SIG-M5 treated with dmso at 0.1 percent for 504 hours (cell line): ENCODE data around the gene GARIN5B.
A peak's percentile ranks its signal among the peaks of the same experiment; 100 is the strongest.

ENCODE experiments used
- DNase-seq: peaks from one replicate; lab custom pipeline; 2025; ENCODE audit not compliant: unreplicated experiment; lab: John Stamatoyannopoulos, UW

The GARIN5B gene

DNA sequence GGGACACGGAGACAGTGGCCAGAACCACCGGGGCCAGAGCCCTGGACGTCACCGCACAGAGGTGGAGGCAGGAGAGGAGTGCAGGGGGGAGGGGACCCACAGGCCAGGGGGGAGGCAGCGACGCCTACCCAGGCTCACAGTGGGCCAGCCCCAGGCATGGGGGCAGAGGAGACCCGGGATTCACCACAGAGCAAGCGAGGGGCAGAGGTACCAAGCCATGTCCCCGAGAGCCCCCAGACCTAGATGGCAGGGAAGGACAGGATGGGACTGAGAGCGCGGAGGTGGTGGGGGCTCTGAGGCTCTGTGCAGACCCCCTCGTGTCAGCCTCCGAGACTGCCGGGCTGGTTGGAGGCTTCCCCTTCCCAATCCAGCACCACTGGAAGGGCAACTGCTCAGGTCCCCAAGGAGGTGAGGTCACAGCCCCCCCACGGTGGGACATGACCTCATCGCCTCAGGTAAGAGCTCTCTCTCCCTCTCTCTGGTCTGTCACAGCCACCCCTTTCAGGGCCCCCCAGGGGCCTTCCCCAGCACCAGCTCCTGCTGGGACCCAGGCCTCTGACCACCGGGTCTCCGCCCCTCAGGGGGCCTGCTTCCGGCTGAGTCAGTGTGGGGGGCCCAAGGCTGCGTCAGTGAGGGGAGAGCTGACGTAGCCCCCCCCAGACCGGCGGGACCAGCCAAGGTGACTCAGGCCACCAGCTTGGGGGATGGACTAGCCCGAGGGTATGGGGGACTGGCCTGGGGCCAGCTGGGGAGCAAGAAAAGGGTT is 9.4 kb upstream of the GARIN5B start:
- DNase-seq, result no peak

DNA sequence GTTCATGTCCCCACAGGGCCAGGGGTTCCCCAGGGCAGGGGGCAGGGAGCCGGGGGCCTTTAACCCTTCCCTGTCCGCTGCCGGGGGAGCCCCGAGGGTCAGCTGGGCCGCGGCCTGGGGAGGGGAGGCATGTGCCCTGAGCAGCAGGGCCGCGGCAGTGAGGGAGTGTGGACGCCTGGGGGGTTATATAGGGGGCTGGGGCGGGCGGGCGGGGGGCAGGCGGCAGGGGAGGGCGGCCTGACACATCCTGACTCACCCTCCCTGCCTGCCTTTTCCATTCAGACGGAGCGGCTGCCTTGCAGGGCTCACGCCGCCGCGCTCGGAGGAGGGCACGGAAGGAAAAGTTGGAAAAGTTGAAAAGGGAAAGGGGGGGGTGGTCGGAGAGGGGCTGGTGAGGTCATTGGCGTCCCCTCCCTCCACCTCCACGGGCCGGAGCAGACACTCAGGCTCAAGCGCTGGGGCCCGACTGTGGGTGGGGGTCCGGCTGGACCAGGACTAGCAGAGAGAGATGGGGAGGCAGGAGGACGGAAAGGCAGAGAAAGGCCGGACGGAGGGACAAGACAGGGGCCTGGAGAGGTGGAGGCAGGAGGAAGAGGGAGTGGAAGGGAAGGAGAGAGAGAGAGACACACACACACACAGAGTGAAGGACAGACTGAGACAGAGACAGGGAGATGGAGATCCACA is 7.4 kb upstream of the GARIN5B start, which contains the start of gene IL11:
IL11 (minus strand) TSS at position 159 of the 684 bp plus-strand sequence; CDS start at position 6, 153 bp downstream.
- no peak for DNase-seq

DNA sequence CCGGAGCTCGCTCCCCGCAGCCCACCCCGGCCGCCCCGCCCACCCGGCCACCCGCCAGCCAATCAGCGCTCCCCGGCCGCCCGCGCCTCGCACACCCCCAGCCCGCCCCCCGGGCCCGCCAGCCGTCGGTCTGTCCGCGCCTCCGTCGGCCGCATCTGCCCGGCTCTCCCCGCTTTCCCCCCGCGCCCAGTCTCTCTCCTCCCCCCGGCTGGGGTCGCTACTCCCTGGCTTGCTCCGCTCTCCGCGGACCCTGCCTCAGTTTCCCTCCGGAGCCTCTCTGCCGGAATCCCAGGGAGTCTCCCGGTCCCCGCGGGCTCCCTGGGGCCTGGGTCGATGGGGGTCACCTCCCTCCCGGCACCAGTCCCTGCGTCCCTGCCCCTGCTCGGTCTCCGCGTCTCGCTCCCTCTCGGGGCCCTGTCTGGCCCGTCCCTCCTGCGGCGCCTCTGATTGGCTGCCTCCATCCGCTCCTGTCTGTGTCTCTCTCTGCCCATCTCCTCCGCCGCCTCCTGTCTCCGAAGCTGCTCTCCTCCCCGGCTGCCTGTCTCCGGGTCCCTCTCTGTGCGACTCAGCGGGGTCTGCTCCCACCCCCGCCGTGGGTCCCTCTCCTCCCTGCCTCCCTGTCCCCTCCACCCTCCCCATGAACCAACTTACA is 6.7 kb upstream of the GARIN5B start:
- no peak for DNase-seq

DNA sequence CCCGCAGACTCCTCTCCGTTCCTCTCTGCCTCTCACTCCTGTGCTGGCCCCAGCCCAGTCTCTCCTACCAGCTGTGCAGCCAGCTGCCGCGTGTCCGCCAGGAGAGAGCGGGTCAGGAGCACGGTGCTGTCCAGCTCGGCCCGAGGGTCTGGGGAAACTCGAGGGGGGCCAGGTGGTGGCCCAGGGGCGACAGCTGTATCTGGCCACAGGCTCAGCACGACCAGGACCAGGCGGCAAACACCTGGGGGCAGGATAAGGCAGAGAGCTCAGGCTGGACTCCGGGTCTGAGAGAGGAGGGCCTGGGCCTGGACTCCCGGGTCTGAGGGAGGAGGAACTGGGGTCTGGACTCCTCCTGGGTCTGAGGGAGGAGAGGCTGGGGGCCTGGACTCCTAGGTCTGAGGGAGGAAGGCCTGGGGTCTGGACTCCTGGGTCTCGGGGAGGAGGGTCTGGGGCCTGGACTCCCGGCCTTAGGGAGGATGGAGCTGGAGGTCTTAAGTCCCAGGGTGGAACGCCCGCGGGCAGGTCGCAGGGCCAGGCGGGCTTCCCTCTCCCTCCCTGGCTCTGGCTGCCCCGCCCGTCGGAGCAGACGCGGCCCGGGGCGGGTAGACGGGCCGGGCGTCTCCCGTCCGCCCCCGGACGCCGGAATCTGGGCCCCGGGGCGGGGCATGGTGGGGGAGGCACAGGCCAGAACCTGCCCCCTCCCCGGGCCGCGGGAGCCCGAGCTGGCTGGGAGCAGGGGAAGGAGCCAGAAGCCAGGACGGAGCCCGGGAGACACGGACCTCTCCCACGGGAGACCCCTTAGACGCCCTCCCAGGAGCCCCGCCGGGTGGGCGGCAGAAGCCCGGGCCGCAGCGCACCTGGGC is 5.9 kb upstream of the GARIN5B start:
- DNase-seq, result no peak

DNA sequence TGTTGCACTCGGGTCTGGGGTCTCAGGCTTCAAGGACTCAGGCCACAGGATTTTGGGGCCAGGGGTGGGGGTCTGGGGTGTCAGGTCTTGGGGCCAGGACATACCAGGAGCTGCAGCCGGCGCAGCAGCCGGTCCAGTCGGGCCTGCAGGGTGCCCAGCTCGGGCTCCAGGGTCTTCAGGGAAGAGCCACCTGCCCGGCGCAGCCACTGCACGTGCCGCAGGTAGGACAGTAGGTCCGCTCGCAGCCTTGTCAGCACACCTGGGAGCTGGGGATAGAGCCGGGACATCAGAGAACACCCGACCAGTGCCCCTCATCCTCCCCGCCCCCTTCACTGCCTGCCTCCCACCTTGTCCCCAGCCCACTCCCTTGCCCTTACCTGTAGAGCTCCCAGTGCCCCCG is 5.0 kb upstream of the GARIN5B start:
- no peak for DNase-seq

DNA sequence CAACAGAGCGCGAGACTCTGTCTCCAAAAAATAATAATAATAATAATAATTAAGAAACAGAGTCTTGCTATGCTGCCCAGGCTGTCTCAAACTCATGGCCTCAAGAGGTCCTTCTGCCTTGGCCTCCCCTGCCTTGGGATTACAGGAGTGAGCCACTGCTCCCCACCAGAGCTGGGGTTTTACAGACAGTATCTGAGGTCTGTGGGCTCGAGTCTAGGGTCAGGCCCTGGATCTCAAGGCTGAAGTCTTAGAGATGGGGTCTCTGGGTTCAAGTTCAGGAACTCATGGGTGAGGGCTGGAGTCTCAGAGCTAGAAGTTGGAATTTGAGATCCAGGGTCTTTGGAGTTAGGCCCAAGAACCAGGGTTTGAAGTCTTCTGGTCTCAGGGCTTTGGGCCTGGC is 3.7 kb upstream of the GARIN5B start:
- DNase-seq, result no peak

DNA sequence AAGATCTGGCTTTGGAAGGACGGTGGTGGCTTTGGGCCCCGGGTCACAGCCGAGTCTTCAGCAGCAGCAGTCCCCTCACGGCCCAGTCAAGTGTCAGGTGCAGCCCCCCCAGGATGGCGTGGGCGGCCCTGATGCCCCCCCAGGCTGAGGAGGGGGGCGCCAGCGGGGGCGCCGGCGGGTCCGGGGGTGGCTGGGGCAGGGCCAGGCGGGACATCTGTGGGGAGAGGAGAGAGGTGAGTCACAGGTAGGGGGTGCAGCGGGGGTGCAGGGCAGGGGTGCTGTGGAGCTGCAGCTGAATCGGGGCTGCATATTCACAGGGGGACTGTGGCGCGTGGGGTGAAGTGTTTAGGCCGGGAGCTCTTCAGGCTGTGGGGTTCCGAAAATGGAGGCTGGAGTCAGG is 2.9 kb upstream of the GARIN5B start:
- DNase-seq, result no peak

DNA sequence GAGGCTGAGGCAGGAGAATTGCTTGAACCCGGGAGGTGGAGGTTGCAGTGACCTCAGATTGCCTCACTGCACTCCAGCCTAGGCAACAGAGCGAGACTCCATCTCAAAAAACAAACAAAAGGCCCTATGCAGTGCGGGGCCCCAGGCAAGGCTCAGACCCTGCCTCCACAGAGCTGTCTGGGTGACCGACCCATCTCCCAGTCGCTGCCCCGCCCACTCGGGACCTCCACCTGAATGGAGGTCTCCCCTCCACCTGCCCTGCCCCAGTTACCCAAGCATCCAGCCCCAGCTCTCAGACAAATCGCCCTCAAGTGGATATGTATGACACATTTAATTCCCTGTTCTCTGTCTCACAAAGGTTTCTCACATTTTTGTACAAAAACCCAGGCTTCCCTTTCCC is 2.2 kb upstream of the GARIN5B start:
- no peak for DNase-seq

DNA sequence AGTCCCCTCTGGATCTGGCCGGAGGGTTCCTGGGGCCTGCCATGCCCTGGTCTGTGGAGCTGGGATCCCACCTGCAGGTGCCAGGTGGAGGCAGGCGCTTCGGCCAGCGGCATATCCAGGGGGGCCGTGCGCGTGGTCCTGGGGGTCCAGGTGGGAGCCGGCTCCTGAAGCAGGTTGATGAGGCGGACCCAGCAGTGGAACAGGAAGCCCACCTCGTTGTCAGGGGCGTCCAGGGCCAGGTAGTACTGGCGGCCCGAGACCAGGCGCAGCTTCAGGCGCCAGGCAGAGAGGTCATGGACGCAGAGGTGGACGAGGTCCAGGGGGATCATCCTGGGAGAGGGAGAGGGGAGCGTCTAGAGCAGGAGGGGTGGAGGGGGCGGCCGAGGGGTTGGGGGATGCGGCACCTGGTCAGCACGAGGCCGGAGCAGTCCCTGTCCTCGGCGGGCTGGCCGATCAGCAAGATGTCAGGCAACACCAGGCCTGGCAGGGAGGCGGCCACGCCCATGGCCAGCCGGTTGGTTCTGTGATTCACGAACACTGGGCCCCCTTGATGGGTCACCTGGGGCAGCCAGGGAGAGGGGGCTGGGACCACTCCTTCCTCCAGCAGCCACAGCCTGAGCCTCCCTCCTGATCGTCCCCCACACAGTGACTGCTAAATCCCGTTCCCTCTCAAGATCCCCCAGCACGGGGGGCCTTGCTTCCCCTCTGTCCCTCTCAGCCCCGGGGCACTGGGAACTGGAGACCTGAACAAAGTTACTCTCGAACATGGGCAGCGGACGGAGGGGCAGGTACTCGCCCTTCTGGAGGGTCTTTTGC is 678 bp downstream of the GARIN5B start:
- no peak for DNase-seq

DNA sequence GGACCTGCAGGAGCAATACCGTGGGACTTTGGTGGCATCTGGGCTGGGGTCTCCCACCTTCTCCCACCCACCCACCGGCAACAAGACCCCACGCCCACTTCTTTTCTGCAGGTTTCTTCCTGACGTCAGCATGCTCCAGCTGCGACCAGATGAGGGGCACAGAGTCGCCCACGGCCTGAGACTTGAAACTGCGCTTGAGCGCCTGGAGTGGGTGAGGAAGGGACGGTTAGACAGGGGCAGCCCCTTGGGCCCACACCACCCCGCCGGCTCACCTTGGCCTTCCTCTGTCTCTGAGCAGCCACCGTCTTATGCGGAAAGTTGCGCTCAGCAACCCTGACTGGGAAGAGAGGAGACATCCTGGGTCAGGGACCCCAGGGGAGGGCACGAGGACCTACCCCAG is 2.2 kb downstream of the GARIN5B start:
- no peak for DNase-seq

DNA sequence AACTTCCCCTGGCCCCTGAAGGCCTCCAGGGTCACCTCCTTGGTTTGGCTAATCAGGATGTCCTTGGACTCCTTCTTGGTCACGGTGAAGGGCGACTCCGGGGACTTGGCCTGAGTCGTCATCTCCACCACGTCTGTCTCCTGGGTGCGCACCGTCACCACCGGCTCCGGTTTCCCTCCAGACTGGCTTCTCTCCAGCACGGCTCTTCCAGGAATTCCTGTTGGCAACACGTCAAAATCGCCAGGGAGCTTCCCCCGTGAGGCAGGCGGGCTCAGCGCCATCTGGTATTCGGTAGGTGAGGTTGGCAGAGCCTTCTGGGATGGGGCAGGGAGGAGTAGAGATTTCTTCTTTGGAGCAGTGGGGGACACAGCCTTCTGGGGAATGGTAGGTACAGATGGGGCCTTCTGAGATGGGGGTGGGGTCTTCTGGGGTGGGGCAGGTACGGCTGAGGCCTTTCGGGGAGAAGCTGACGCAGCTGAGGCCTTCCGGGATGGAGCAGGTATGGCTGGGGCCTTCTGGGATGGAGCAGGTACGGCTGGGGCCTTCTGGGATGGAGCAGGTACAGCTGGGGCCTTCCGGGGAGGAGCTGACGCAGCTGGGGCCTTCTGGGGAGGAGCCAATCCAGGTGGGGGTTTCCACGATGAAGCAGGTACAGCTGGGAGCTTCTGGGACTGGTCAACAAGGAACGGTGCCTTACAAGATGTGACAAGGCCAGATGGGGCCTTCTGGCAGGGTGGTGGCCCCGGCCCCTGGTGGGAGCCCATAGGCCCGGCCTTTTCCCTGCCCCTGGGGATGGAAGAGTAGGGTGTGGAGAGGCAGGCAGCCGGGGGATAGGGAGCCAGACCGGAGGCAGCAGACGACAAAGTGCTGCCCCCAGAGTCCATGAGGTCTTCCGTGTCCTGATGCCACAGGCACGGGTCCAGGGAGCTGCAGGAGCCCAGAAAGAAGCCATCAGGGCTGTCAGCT is 3.8 kb downstream of the GARIN5B start:
- no peak for DNase-seq

DNA sequence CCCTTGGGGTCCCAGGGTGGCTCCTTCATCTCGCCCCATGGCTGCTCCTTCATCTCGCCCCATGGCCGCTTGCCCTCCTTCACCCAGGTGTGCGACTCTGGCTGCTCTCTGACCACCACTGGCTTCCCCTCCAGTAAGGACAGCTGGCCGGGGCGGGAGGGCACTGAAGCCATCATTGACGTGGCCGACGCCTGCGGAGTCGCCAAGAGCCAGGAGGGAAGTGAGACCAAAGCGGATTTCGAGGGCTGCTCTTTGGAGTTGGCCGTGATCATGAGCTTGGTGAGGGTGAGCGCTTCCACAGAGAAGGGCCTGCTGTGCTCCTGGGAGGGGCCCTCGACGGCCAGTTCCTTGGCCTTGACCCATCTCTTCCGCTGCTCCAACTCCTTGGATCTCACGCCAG is 4.6 kb downstream of the GARIN5B start:
- DNase-seq, result no peak

DNA sequence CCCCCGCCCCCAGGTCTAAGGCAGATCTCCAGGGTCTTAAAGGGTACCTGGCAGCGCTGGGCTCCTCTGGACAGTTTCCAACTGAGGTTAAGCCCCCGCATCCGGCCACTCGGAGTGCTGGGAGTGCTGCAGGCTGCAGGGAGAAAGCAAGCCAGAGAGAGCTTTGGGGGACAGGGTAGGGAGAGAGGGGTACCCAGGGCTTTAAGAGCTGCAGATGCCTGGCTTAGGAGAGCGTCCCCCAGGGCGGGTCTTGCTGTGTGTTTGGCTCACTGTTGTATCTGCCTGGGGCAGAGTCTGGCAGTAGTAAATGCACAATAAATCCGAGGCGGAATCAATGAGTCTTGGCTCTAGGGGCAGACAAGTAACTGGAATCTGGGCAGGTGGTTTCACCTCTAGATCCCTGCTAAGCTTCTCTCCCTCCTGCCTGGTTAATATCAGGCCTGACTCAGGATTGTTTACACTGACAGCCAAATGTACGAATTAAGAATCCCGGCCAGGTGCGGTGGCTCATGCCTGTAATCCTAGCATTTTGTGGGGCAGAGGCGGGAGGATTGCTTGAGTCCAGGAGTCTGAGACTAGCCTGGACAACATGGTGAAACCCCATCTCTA is 7.7 kb downstream of the GARIN5B start:
- no peak for DNase-seq

DNA sequence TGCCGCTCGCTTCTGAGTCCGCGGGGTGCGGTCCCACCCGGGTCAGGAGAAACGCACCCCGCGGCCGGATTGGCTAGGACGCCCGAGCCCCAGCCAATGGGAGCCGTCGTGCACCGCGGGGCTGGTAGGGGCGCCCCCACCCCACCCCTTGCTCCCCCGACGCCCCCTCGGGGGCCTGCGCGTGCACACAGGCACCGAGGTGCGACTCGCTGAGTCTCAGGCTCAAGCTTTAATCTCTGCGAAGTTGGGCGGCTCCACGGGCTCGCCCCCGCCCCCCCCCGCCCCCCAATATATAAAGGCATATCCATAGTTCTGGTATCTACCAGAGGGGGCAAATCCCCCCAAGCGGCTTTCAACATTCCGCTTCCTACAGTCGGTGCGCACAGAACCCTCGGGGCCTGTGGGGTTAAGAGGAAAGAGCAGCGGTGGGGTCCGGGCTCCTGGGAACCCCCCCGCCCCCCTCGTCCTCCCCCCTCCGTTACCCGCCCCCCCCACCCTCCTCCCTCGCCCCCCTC is 8.3 kb downstream of the GARIN5B start, which contains the start of gene COX6B2:
COX6B2 (minus strand) TSS at position 22 of the 515 bp plus-strand sequence. CDS start 198 bp downstream, outside the sequence.
- DNase-seq, result no peak

DNA sequence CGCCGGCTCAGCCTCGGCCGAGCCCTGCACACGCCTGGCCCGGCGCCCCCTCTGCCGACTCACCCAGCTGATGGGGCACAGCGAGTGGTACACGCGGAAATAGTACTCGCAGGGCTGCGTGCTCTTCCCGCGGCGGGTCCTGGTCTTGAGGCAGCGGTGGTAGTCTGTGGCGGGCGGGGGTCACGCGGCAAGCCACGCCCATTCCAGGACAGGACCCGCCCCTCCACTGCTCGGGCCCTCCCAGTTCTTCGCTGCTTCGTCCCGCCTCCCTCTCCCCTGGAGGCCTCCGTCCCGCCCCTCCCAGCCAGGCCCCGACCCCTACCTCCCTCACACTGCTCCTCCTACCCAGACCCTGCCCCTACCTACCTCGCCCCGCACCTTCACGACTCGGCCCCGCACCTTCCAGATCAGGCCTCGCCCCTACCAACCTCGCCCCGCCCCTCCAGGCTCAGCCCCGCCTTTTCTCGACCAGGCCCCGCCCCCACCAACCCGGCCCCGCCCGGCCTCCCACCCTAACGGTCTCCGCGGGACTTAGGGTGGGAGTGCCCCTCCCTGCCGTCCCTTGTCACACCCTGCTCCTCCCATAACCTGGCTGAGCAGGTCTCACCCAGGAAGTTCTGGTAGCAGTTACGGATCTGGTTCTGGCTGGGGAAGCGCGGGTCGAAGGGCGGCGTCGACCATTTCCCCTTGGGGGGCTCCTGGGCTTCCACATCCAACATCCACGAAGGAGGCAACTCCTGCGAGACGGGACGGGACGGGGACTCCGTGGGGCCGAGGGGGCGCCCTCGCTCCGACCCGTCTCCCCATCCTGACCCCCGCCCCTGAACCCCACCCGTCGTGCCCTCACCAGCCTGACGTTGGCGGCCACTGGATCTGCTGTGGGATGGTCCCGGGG is 9.0 kb downstream of the GARIN5B start:
- peak; percentile 41 for DNase-seq

DNA sequence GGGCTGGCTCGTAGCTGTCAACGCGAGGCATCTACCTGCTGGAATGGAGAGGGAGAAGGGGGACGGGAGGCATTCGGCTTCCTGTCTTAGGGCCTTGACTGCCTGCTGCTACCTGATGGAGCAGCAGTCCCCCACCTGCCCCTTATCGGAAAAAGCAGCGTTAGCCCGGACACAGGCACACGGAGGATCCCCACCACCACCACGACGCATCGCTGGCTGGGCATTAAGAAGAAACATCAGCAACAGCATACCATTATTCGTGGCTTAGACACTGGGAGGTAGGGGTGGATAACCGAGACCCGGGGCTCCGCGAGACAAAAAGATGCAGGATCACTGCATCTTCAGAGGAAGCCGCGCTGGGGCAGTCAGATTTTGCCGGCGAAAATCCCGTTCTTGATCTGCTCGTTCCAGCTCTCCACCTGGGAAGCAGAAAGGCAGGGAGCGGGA is 9.7 kb downstream of the GARIN5B start:
- DNase-seq, result no peak

DNA sequence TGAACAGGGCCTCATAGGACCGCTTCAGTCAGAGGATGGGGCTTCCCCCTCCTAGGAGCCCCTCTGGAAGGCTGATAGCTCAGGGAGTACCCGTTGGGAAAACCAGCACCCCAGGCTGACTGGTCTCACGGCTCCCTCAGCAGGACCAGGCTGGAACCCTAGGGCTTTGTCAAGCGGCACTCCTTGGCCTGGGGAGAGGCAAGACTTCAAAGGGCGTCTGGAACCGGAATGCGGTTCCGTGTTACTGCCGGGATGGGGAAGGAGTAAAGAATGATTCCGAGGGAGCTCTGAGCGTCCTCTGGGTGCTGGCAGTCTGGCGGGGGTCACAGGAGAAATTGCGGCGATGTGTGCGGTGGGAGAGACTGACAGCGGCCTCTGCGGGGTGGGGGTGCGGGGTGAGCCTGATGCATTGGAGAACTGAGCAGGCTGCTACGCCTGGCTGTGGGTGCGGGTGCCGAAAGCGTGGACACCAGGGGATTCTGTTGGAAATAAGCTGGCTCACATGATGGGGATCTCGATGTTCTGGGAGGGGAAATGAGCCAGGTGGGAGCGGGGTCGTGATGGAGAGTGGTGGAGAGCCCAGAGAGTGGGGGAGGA is 10.4 kb downstream of the GARIN5B start:
- DNase-seq, result no peak
